GM19468 (cell line): ENCODE results near the gene SMYD3.
"Not testable (repeated sequence)": the region's sequence is repeated elsewhere in the genome, so short reads cannot be mapped to it uniquely, and the experiment has no call there.

Experiments used
- ATAC-seq: cut with Tn5 transposase; IDR thresholded peaks from one replicate; pipeline ENCODE4 v1.9.1; 2021; ENCODE audit warnings: mild to moderate bottlenecking, moderate library complexity, moderate number of reproducible peaks; ENCODE audit not compliant: unreplicated experiment; ENCODE audit errors: extremely low read depth

The SMYD3 gene

DNA sequence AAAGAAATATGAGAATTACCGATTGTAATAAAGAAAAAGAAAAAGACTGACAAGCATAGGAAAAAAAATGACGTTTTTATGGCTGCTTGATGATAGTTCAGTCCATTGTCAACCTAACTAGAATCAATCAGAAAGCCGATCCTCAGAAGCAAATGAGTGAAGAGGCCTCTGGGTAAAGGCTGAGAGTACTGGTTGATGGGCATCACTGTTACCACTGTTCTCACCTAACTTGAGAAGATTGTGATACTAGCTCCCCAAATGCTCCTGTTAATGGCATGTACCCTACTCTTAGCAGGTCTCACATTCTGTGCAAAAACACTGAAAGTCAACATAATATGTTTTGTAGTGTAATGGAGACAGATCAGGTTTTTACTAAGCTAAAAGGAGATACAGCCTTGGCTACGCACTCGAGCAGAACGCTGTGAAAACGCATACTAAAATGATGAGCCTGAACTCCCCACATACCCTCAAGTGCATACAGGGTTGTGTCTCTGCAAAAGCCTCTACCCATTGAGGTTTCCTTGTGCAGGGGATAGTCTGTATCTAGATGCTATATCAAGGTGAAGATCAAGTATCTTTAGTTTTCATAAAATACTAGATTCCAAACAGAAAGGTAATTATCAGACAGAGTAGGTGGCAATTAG, 554.6 kb downstream of the SMYD3 start:
- no peak for ATAC-seq

GRCh38 chr1:245948786-245949185, 558.3 kb downstream of the SMYD3 start:
- no peak for ATAC-seq

GRCh38 chr1:245946905-245947304, 560.2 kb downstream of the SMYD3 start:
- no peak for ATAC-seq

DNA sequence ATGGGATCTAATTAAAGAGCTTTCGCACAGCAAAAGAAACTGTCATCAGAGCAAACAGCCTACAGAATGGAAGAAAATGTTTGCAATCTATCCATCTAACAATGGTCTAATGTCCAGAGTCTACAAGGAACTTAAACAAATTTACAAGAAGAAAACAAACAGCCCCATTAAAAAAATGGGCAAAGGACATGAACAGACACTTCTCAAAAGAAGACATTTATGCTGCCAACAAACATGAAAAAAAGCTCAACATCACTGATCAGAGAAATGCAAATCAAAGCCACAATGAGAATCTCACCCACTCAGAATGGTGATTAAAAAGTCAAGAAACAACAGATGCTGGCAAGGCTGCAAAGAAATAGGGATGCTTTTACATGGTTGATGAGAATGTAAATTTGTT, 561.9 kb downstream of the SMYD3 start:
- not testable (repeated sequence) for ATAC-seq

- no peak for ATAC-seq
Observed at GRCh38 chr1:245942856-245943255, 564.2 kb downstream of the SMYD3 start.

DNA sequence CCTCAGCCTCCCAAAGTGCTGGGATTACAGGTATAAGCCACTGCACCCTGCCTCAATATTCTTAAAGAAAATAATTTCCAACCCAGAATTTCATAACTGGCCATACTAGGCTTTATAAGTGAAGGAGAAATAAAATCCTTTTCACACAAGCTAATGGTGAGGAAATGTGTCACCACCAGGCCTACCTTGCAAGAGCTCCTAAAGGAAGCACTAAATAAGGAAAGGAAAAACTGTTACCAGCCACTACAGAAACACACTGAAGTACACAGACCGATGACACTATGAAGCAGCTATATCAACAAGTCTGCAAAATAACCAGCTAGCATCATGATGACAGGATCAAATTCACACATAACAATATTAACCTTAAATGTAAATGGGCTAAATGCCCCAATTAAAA, 565.3 kb downstream of the SMYD3 start:
- ATAC-seq, result not testable (repeated sequence)

DNA sequence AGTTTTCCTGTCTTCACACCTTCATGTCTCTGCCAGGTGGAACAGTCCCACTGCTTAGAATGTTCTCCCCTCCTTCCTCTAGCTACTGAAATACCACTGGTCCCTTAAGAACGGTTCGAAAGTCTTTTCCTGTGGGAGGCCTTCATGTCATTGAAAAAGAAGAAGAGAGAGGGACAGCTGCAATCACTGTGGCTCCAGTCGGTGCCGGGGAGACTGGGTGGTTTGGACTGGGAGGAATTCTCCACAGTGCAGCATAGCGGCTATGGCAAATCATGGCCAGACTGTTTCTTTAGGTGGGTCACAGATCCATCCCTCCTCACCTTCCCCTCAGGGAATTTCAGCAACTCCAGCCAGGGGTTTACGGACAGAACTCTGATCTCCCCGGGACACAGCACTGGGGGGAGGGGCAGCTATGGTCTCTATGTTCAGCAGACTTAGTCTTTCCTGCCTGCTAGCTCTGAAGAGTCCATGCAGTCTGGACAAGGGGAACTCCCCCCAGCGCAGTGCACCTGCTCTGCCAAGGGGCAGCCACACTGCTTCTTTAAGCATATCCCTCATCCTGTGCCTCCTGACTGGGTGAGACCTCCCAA, 567.2 kb downstream of the SMYD3 start:
- ATAC-seq, result no peak

DNA sequence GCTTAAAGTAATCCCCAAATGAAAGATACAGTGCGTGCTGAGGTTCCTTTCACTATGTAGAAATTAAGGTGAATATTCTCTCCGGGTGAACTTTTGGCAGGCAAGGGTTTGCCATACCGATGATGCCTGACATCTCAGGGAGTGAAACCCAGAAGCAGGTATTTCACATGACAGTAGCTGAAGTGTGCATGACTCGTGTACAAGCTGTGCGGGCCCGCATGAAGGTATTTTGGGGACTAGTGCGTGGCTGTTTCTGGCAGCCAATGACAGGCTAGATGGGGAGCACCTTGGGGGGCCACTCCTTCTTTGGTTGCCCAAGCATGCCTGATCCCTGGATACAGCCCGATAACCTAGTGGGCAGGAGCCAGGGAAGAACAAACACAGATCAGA, 569.0 kb downstream of the SMYD3 start:
- no peak for ATAC-seq

GRCh38 chr1:245937316-245938045, 569.6 kb downstream of the SMYD3 start:
- ATAC-seq, result no peak

- ATAC-seq, result no peak
Observed at GRCh38 chr1:245934409-245934808, 572.7 kb downstream of the SMYD3 start.

DNA sequence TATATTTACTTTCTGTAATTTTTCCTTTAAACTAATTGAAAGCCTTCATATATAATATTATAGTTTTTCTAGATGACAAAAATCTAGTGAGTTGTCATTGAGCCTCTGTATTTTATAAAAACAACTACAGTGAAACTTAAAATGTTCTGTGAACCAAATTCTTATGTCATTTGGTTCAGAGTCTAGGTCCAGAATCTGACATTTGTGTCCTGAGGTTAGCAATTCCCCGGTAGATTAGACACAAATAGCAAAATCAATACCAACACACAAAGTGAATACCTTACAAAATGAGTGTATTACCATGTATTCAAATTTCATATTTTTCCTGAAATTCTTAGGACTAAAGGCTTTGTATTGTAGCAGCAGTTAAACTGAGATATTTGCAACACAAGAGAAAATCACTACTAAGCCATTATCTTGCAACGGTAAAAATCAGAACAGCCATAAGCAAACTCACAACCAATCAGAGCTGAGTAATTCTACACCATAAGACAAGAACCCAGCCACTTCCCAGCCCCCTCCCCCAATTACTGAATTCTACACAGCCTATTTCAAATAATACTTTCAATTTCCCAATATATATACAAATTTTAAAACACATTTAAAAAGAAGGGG, 573.5 kb downstream of the SMYD3 start:
- no peak for ATAC-seq

GRCh38 chr1:245932302-245932972, 574.6 kb downstream of the SMYD3 start:
- ATAC-seq, result no peak

DNA sequence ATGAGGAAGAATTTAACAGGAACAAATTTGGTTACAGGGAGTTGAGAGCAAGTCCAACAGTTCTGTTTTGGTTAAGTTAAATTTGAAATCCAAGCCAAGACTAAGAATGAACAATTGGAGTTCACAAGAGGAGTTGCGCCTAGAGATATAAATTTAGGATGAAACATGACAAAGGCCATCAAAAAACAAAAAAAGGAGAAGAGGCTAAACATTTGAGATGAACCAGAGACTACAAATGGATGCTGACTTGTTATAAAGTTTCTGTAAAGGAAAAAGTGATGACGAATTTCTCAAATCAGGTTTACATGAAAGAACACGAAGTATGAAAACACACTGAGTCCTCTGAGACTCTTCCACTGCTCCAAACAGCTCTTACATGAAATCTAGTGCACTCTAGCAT, 575.6 kb downstream of the SMYD3 start:
- ATAC-seq, result no peak

DNA sequence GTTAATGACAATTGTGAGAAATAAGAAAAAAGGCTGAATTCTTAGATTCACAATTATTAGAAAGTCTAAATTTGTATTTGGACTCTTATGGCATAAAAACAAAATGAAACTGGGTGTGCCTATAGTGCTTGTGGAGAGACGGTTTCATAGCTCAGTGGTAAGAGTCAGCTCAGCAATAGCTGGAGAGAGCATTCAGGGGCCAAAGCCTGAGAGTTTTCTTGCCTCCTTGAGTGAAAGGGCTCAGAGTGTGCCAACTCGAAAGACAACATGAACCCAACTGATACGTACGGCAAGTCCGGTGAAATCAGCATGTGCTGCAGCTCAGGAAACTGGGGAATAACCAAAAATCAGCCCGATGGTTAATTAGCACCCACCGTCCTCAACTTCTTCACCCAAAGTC, 577.9 kb downstream of the SMYD3 start:
- no peak for ATAC-seq

- no peak for ATAC-seq
Observed at GRCh38 chr1:245926888-245927287, 580.2 kb downstream of the SMYD3 start.

DNA sequence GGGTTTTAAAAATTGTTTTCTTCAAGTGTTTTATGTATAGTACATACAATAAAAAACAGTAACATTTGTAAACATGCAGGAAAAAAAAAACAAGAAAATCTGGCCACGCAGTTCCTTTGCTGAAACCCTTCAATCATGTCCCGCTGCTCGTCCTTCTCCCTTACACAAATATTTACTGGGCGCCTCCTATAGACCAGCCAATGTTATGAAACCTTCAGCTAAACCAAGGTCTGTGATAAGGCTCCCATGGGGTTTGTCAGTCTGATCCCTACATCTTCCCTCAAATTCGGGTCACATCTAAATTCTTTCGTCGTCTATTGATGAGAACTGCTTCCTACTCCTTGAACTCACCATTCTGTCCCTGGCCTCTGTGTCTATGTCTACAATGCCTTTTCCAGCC, 583.9 kb downstream of the SMYD3 start:
- ATAC-seq, result no peak

DNA sequence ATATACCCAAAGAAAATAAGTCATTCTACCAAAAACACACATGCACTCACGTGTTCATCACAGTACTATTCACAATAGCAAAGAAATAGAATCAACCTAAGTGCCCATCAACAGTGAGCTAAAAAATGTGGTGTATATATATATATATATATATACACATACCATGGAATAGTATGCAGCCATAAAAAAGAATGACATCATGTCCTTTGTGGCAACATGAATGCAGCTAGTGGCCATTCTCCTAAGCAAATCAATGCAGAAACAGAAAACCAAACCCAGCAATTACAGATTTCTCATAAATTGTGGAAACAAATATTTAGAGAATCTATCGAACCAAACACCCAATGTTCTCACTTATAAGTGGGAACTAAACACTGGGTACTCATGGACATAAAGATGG, 585.7 kb downstream of the SMYD3 start:
- no peak for ATAC-seq

GRCh38 chr1:245917403-245917802, 589.7 kb downstream of the SMYD3 start:
- no peak for ATAC-seq

DNA sequence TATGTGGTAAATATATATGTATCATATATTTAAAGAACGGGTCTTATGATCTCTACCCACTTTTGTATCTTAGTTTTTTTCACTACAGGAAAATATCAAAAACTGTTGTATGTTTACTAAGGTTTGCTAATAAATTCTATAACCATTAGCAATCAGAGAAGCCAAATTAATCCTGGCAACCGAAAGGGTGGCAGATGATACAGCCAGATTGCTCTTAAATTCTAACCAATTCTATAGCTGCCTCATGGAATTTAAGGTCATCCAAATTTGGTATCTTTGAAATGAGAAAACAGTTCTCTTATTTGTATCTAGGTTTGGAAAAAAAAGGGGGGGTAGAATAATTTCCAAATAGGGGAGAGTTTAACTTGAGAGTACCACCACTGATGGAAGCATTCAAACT, 591.2 kb downstream of the SMYD3 start:
- ATAC-seq, result no peak

- ATAC-seq, result no peak
Observed at GRCh38 chr1:245915406-245915805, 591.7 kb downstream of the SMYD3 start.

GRCh38 chr1:245908543-245908942, 598.5 kb downstream of the SMYD3 start:
- ATAC-seq, result no peak
